HepG2 (cell line): ENCODE results near the gene IRF4. TPM values are rescaled to one million over a fixed set of nuclear protein-coding genes. Genes with fewer than 3 reads are reported as not detected.
A peak's percentile ranks its signal among the peaks of the same experiment; 100 is the strongest.

Source experiments
- AGO1 ChIP-seq: fragments of 200-400 bp; formaldehyde crosslinking; IDR thresholded peaks from 2 replicates; pipeline ENCODE4 v1.6.1; 2017; ENCODE audit warnings: mild to moderate bottlenecking, low read depth, low read length, moderate library complexity; ENCODE audit not compliant: poor library complexity, severe bottlenecking
- CREB3 ChIP-seq: sonication (generic); formaldehyde crosslinking; IDR thresholded peaks from 2 replicates; pipeline ENCODE4 v1.5.0; 2020; ENCODE audit warnings: missing genetic modification reagents
- DPF2 ChIP-seq: sonication (generic); formaldehyde crosslinking; IDR thresholded peaks from 2 replicates; pipeline ENCODE4 v1.4.0; 2020; ENCODE audit warnings: mild to moderate bottlenecking, low read depth, missing genetic modification reagents, borderline replicate concordance
- DR1 ChIP-seq: sonication (generic); formaldehyde crosslinking; IDR thresholded peaks from 2 replicates; pipeline ENCODE4 v1.8.0; 2021; ENCODE audit warnings: mild to moderate bottlenecking, missing genetic modification reagents, inconsistent platforms
- ELF1 ChIP-seq: sonication (generic); formaldehyde crosslinking; IDR thresholded peaks from 2 replicates; pipeline ENCODE4 v1.4.0; 2020; ENCODE audit warnings: missing genetic modification reagents
- ESRRA ChIP-seq: sonication (generic); formaldehyde crosslinking; IDR thresholded peaks from 2 replicates; pipeline ENCODE4 v1.5.1; 2020; ENCODE audit warnings: mild to moderate bottlenecking, low read depth, missing genetic modification reagents
- IRF9 ChIP-seq: sonication (generic); formaldehyde crosslinking; IDR thresholded peaks from 2 replicates; pipeline ENCODE4 v1.8.0; 2022; ENCODE audit warnings: missing genetic modification reagents, mild to moderate bottlenecking, borderline replicate concordance
- JUNB ChIP-seq: sonication (generic); formaldehyde crosslinking; IDR thresholded peaks from 2 replicates; pipeline ENCODE4 v1.8.0; 2022; ENCODE audit warnings: missing genetic modification reagents, mild to moderate bottlenecking, borderline replicate concordance
- NFIC ChIP-seq: IDR thresholded peaks from 2 replicates; pipeline ENCODE4 v1.6.1; 2012; ENCODE audit warnings: mild to moderate bottlenecking, low read length, inconsistent platforms
- POLR2AphosphoS2 ChIP-seq: IDR thresholded peaks from 2 replicates; pipeline ENCODE4 v1.6.1; 2011; ENCODE audit warnings: low read depth, low read length, improper control_type of control experiment
- RCOR2 ChIP-seq: IDR thresholded peaks from 2 replicates; pipeline ENCODE4 v1.6.1; 2016; ENCODE audit warnings: missing biosample characterization, missing genetic modification reagents
- STAT5B ChIP-seq: sonication (generic); formaldehyde crosslinking; IDR thresholded peaks from 2 replicates; pipeline ENCODE4 v1.4.0; 2020; ENCODE audit warnings: missing genetic modification reagents
- THRA ChIP-seq: sonication (generic); formaldehyde crosslinking; IDR thresholded peaks from 2 replicates; pipeline ENCODE4 v1.4.0; 2020; ENCODE audit warnings: missing genetic modification reagents, borderline replicate concordance
- TRIM24 ChIP-seq: sonication (generic); formaldehyde crosslinking; IDR thresholded peaks from 2 replicates; pipeline ENCODE4 v1.8.0; 2022; ENCODE audit warnings: mild to moderate bottlenecking, missing genetic modification reagents
- ZBTB7A ChIP-seq: sonication (generic); formaldehyde crosslinking; IDR thresholded peaks from 2 replicates; pipeline ENCODE4 v1.8.0; 2022; ENCODE audit warnings: mild to moderate bottlenecking, missing genetic modification reagents
- ZFX ChIP-seq: sonication (generic); formaldehyde crosslinking; IDR thresholded peaks from 2 replicates; pipeline ENCODE4 v1.4.0; 2020; ENCODE audit warnings: mild to moderate bottlenecking, low read depth, missing genetic modification reagents, moderate library complexity
- ZNF24 ChIP-seq: fragments of 450-650 bp; IDR thresholded peaks from 2 replicates; pipeline ENCODE4 v1.6.1; 2017; ENCODE audit warnings: antibody characterized with exemption, mild to moderate bottlenecking
- ZNF281 ChIP-seq: sonication (generic); formaldehyde crosslinking; IDR thresholded peaks from 2 replicates; pipeline ENCODE4 v1.4.0; 2020; ENCODE audit warnings: missing genetic modification reagents, borderline replicate concordance
- ZNF672 ChIP-seq: sonication (generic); formaldehyde crosslinking; IDR thresholded peaks from 2 replicates; pipeline ENCODE4 v1.8.1; 2022; ENCODE audit warnings: missing genetic modification reagents
- ZNF800 ChIP-seq: sonication (generic); formaldehyde crosslinking; IDR thresholded peaks from 2 replicates; pipeline ENCODE4 v1.4.0; 2020; ENCODE audit warnings: missing genetic modification reagents
- polyA plus RNA-seq, 8 experiments: library from polyadenylated mRNA; depleted of rRNA in 3 of 8; stranded (reverse) in 7 of 8; unstranded in 1 of 8; fragments of >200 nt; fragmentation: Illumina TruSeq in 4 of 8; extraction: Trizol in 4 of 8; gene quantifications; 2 replicates each; pipeline versions ENCODE4 v1.2.1 to v1.2.3, GENCODE V29; 2011 to 2016; ENCODE audit warnings: low read depth in 4 of 8, missing spikeins in 1 of 8, mixed read lengths in 1 of 8; ENCODE audit not compliant: insufficient read depth in 1 of 8
- total RNA-seq, 5 experiments: library from RNA; depleted of rRNA; stranded (reverse); fragments of >200 nt; fragmentation: Illumina TruSeq; extraction: Trizol; gene quantifications; 2 replicates each; pipeline ENCODE4 v1.2.3, GENCODE V29; 2016; ENCODE audit warnings: low read depth in 1 of 5

Gene IRF4
- total and polyA plus RNA-seq, 2 of the 13 experiments (the other 11 are each of a cell fraction or from before 2014, with no cell fraction given) = 0.07 to 0.09 TPM

GRCh38 chr6:422433-423054 is 31.0 kb downstream of the IRF4 start (continued):
- TF ChIP-seq JUNB (CRISPR knock-in tag) (no peak), ZBTB7A (CRISPR knock-in tag) (no peak), ZNF800 (0 out of 2 replicates have a peak, but pooled peaks have one; percentile 26), ESRRA (CRISPR knock-in tag) (no peak), DPF2 (CRISPR knock-in tag) (no peak), THRA (CRISPR knock-in tag) (no peak), TRIM24 (no peak), CREB3 (CRISPR knock-in tag) (no peak), NFIC (peak; percentile 68; the same call in 1 of the 2 replicates), ZFX (CRISPR knock-in tag) (no peak), ZNF672 (CRISPR knock-in tag) (no peak), DR1 (CRISPR knock-in tag) (no peak), AGO1 (no peak), ELF1 (CRISPR knock-in tag) (no peak), POLR2AphosphoS2 (no peak), RCOR2 (CRISPR knock-in tag) (peak; percentile 58; the same call in 1 of the 2 replicates), IRF9 (CRISPR knock-in tag) (no peak), ZNF24 (no peak), STAT5B (no peak), ZNF281 (no peak)
